HG03558 (cell line): ENCODE results near the gene SLC35F3.
"Not testable (repeated sequence)": the region's sequence is repeated elsewhere in the genome, so short reads cannot be mapped to it uniquely, and the experiment has no call there.

Source experiments
- ATAC-seq: cut with Tn5 transposase; IDR thresholded peaks from one replicate; pipeline ENCODE4 v1.9.1; 2021; ENCODE audit warnings: moderate number of reproducible peaks; ENCODE audit not compliant: unreplicated experiment; ENCODE audit errors: extremely low read depth

SLC35F3 gene

DNA sequence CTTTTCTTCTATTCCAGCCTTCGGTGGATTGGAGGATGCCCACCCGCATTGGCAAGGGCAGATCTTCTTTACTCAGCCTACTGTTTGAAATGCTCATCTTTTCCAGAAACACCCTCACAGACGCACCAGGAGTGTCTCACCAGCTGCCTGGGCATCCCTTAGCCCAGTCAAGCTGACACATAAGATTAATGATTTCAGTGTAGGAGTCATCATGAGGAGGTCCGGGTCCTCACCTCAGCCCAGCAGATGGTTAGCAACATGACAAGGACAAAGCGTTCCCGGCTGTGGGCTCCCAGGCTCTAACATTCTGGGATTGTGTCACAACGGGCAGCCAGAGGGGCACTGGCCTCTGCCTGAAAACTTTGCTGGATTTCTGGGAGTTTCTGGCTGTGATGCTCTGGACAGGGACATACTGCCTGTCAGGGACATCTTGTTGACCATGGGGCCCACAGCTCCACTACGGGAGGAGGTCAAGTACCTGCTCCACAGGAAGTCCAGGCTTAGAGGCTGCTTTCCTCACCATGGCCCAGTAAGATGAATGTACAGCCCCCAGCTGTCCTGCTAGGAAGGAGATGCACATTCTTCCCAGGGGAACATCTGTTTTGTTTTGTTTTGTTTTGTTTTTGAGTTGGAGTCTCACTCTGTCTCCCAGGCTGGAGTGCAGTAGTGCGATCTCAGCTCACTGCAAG, 264.8 kb downstream of the SLC35F3 start:
- ATAC-seq: no peak

DNA sequence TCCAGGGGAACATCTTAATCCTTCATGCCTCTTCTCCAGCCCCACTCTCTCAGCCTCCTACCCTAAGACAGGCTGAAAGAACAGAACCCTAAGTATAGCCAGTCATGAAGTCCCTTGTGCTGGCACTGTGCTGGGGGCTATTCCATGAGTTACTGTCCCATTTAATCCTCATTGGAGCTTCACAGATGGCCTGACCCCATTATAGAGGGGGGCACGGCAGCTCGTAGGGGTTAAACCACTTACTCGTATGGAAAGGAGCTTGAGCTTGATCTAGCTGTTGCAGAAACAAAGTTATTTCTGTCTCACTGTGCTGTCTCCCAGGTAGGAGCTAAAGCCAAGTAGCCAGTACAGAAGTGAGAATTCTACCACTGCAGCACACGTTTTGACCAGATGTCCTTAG, 265.6 kb downstream of the SLC35F3 start:
- ATAC-seq: no peak

DNA sequence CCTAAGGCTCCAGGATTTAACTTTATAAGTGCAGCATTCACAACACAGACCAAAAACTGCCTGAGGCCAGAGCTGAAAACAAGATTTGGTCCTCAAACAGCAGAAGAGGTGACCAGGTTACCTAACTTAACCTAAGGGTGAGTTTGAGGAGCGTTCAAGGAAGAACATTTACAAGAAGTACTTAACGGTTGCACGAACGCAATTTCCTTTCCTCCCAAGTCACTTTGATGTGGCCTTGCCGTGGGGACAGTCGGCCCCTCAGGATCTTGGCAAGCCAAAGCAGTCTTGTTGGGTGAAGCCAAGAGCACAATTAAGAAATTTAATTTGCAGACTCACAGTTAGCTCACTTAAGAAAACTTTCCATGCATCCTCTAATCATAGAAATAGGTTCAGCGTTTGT, 266.1 kb downstream of the SLC35F3 start:
- no peak for ATAC-seq

DNA sequence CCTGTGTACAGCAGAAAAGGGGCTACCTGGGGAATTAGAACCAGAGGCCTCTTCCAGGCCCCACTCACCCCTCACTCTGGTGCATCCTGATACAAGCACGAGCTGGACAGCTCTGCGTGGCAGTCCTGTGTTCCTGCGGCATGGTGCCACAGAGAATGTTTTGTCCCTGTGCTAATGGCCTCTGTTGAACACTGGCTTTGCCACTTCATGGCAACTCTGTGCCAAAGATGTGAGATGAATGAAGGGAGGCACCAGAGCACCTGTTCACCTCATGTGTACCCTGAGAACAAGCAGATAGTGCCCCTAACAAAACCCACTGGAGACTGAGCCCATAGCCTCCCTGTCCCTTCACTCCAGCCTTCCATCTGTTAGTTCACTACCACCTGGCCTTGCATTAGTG, 269.5 kb downstream of the SLC35F3 start:
- ATAC-seq: no peak

DNA sequence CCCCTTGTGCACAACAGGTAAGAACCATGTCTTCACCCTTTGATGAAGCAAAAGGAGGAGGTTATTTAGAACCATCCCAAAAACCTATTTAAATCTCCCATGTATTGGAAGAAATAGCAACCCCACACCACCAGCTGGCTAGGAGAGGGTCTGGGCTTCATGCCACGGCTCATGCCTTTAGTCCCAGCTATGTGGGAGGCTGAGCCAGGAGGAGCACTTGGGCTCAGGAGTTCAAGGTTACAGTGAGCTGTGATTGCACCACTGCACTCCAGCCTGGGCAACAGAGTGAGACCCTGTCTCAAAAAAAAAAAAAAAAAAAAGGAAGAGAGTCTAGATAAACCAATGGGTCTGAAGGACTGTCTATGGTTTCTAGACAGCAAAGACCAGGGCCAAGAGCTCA, 270.9 kb downstream of the SLC35F3 start:
- no peak for ATAC-seq

DNA sequence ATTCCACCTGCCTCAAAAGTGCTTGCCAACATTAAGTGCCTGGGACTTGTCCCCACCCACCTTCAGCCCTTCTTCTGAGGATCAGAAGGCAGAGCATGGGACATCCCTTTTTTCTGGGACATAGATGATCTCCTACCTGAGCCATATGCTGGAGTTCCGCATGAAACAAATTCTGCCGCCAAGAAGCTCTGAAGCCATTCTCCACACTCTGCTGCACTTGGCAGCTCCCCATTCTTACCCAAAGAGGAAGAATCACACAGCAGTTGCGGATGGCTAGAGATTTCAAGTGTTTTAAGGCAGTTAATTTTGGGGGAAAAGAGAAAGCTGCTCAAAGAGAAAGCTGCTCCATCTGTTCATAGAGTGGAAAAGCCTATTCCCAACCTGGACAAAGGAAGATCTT, 271.5 kb downstream of the SLC35F3 start:
- ATAC-seq: no peak

DNA sequence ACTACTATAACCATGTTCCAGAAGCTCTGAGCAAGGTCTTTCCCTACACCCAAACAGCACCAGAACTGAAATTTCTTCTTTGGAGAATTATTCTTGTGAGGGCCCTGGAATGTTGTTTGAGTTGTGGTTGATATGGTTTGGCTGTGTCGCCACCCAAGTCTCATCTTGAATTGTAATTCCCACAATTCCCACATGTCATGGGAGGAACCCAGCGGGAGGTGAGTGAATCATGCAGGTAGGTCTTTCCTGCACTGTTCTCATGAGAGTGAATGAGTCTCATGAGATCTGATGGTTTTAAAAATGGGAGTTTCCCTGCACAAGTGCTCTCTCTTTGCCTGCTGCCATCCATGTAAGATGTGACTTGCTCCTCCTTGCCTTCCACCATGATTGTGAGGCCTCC, 272.4 kb downstream of the SLC35F3 start:
- not testable (repeated sequence) for ATAC-seq

DNA sequence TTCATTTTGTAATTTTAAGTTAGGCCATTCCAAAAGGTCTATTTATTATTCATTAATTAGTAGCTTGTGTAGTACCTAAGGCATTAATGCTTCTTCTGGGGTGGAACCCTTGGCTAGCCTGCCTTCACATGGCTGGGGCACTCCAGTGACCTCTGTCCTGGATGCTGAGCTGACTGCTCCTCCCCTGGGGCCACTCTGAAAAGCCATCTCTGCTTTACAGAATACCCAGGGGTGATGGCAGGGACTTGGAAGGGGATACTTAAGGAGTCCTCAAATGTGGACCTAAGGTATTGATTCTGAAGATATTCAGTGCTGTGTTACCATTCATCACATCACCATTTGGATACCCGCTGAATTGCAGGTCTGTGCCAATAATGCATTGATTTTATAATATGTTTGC, 281.0 kb downstream of the SLC35F3 start:
- no peak for ATAC-seq

DNA sequence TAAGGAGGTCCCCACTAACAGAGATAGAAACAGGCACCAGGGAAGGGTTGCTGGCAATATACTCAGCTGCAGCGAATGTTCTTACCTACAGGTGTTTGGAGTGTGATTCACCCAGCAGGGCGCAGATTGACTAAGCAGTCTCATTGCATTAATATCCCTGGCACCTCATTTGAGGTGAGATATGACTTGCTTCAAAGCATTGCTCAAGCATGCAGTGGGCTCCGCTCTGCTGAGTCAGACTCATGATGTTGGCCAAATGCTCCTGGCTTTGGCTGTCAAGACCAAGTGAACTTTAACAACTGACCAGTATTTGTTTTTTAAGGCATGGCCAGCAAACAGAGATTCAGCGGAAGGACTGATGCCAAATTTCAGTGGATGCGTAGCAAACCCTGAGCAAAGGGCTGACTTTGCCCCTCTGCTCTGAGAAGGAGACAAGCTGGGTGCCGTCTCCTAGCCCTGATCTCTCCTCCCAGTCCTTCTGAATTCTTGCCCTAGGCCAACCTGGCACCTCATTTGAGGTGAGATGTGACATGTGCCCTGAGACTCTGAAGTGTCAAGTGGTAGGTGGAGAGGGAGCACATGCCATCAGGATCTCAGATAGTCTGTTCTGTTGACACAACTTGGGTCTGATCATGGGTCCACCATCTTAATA, 281.7 kb downstream of the SLC35F3 start:
- ATAC-seq: no peak

DNA sequence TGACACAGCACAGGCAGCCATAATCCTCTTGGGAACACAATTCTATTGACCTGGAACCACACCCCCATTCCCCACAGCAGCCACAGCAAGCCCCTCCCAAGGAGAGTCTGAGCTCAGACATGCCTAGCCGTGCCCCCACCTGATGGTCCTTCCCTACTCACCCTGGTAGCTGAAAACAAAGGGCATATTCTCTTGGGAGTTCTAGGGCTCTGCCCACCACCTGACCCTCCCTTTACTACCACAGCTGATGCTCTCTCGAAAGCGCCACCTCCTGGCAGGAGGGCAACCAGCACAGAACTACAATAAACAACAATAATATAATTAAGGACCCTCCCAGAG, 283.9 kb downstream of the SLC35F3 start:
- no peak for ATAC-seq

DNA sequence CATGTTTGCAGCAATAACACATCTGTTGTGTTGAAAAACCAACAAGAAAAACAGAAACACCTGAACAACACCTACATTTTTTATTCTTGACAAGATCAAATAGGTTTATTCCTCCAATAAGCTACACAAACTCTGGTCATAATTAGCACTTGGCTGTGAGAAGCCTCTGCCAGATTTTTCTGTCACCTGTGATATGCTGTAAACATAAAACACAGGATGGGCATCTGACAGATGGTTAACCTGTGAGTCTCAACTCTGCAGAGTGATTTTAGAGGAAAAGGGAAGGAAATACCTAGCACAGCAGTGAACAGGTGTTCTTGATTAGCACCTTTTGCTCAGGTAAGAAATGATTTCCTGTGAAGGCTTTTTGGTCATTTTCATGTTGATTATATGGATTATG, 293.4 kb downstream of the SLC35F3 start:
- ATAC-seq: no peak

DNA sequence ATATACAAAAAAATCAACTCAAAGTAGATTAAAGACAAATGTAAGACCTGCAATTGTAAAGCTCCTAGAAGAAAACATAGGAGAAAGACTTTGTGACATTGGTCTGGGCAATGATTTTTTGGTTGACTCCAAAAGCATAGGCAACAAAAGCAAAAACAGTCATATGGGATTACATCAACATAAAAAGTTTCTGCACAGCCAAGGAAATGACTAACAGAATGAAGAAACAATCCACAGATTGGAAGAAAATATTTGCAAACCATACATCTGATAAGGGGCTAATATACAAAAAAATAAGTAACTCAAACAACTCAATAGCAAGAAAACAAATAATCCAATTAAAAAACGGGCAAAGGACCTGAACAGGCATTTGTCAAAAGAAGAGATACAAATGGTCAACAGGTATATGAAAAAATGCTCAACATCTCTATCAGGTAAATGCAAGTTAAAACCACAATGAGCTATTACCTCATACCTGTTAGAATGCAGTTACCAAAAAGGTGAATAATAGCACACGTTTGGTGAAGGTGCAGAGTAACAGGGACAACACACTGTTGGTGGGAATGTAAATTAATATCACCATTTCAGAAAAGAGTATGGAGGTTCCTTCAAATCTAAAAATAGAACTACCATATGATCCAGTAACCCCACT, 295.1 kb downstream of the SLC35F3 start:
- ATAC-seq: no peak

DNA sequence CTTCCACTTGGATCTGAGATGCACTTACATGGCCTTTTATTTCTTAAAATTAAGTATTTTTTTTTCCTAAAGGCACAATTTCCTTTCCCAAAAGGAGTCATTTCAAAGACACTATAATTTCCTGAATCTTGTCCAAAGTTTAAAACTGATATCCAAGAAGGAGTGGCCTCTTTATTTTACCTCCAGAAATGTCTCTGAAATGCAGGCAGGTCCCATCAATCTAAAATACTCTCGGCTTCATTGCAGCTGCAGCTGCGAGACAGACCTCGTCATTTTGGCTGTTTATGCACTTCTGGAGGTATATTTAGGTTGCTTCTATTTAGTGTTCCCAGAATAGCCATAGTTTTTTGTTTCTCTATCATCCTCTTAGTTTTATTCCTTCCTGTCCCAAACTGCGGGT, 296.1 kb downstream of the SLC35F3 start:
- ATAC-seq: no peak

DNA sequence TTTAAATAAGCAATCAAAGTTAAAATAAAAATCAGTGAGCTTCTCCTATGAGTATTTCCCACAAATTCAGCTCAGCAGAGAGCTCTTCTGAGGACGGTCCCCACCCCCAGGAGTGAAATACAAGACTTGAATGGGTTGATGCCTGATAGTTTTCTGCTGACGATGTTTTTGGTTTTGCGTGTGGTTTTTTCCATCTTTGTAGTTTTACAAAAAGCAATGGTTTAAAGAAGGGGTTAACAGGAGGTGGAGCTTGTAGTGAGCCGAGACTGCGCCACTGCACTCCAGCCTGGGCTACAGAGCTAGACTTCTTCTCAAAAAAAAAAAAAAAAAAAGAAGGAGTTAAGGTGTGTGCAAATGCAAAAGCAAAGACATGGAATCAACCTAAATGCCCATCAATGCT, 297.1 kb downstream of the SLC35F3 start:
- no peak for ATAC-seq

DNA sequence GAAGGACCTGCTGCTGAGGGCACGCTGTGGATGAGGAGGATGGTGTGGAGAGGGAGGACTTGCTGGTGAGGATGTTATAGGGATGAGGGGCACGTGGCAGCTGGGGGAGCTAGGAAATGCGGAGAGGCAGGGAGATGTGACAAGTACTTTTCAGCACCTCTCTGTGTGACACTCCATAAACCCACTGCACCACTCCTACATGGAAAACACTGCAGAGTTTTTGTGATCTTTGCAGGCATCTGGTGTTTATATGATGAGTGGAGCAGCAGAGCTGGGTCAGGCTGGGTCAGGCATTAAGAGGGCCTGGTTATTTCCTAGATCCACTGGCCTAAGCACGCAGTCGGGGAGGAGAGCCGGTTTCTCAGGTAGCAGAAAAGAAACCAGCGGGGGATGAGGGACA, 301.5 kb downstream of the SLC35F3 start:
- no peak for ATAC-seq

DNA sequence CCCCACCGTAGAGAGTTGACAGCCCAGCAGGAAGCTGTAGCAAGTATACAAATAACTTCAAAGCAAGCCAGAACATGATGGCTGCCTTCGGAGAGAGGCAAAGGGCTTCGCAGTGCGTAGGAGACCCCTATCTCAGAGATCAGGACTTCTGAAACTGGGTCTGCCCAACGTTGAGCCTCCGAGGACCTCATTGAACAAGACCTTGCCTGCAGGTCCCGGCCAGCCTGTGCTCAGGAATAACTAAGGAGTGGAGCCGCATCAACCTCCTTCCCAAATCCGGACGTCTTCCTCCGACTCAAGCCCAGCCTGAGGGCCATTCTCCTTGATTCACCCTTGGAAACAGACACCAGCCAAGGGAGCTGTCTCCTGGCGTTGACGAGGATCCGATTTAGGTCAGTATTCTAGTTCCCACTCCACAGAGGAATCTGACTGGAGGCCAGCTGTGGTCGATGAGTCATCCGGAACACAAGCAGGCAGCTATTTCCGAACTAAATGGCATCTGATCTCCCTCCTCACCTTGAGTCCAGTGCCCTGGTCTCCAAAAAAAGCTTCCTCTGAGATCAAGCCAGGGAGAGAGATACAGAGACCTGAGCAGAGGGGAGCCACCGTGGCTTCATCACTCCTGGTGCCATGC, 302.3 kb downstream of the SLC35F3 start:
- ATAC-seq: no peak

DNA sequence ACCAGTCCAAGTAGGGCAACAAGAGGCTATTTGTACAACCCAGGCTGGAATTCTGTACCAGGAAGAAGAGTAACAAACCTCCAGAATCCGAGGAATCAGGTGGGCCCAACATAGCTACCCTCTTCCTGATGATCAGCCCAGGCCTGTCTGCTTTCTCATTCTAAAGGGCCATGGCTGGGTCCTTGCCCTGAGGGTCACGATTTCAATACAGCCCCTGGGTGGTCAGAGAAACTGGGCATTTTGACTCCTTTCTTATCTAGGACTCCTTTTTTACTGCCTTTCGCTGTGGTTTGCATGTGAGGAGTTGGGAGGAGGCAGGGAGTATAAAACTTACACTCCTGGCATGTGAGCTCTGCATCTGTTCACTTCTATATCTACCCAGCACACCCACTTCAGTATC, 303.9 kb downstream of the SLC35F3 start:
- no peak for ATAC-seq

DNA sequence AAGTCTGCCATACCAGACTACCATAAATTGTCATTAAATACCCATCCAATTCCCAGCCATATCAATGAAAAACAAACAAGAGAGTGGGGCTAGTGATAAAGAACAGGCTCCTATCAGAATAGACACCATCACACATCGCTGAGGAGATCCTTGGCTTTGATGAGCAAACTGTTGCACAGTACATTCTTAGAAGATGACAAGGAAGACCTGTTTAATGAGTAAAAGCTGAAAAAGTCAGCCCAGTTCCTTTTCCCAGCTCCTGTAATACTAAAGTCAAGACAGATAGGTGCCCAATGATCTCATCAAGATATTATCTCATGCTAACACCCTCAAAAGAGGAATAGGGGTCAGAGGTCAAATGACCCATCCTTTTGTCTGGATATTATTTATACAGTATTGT, 304.3 kb downstream of the SLC35F3 start:
- no peak for ATAC-seq

DNA sequence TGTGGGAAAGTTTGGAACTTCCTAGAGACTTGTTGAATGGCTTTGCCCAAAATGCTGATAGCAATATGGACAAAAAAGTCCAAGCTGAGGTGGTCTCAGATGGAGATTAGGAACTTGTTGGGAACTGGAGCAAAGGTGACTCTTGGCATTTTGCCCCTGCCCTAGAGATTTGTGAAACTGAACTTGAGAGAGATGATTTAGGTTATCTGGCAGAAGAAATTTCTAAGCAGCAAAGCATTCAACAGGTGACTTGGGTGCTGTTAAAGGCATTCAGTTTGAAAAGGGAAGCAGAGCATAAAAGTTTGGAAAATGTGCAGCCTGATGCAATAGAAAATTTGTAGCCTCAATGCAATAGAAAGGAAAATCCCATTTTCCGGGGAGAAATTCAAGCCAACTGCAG, 306.0 kb downstream of the SLC35F3 start:
- not testable (repeated sequence) for ATAC-seq

DNA sequence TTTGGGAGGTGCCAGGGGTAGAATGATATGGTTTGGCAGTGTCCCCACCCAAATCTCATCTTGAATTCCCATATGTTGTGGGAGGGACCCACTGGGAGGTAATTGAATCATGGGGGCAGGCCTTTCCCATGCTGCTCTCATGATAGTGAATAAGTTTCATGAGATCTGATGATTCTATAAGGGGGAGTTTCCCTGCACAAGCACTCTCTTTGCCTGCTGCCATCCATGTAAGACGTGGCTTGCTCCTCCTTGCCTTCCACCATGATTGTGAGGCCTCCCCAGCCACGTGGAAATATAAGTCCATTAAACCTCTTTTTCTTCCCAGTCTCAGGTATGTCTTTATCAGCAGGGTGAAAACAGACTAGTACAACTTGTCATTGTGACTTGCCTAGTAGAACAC, 307.4 kb downstream of the SLC35F3 start:
- not testable (repeated sequence) for ATAC-seq
